GM21825 (cell line): ENCODE measurements around the gene SNX25.

ENCODE experiments used
- ATAC-seq: cut with Tn5 transposase; IDR thresholded peaks from one replicate; pipeline ENCODE4 v1.9.1; 2021; ENCODE audit warnings: mild to moderate bottlenecking, moderate library complexity; ENCODE audit not compliant: unreplicated experiment

SNX25 gene

DNA sequence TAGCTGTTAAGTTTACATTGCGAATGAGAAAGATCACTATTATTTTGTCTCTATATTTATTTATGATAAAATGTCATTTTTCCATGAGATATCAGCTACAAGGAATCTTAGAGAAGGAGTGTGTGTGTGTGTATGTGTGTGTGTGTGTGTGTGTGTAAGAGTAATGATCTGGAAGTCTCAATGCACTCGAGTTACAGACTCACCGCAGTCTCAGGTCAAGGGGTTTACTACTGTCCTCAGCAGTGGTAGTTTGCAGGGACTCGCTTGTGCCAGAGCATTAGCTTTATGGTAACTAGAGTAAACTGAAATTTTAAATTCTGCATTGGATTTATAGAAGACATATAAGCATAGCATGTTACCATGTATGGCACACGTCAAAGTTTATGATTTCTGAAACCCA, 155.5 kb downstream of the SNX25 start:
- ATAC-seq, result no peak

DNA sequence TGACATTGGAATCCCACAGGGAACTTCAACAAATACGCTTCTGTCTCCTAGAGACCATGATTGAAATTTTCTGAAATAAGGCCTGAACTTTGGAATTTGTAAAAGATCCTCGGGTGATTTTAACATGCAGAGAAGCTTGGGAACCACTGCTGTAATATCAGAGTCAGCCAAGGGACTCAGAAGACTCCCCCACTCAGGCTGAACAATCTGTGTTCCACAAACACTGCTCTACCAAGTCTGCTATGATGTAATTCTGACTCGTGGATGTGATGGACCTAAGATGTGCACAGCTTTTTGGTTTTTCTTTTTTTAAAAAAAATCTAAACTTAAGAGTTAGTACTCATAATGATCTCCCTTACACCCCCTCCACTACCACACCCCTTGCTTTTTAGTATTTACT, 160.3 kb downstream of the SNX25 start:
- no peak for ATAC-seq

DNA sequence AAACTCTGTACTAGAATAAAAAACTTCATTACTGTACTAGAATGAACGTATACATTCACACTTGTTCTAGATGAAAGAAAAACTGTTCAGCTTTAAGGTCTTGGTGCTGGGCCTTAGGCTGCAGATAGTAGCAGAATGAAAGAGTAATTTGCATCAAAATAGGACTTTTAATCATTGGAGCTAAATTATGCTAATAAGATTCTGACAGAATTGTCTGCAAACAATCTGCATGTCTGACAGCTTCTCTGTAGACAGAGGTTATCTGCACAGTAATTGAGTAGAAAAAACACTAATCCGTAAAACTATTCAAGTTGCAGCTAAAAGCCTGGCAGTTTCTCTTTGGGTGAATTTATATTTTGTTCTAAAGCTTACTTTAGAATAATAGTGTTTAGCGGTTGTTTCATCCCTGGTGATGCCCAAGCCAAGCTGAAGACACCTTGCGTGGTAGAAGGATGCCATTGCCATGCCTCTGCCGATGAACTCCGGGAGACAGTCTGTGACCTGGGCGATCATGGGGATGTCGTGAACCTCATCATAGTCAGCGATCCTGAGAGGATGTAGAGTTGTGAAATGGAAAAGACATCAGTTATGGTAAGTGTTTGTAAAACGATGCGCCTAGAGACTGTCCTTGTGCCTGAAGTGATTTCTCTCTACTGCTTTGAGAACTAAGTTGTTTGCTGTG, 161.0 kb downstream of the SNX25 start:
- ATAC-seq, result no peak

DNA sequence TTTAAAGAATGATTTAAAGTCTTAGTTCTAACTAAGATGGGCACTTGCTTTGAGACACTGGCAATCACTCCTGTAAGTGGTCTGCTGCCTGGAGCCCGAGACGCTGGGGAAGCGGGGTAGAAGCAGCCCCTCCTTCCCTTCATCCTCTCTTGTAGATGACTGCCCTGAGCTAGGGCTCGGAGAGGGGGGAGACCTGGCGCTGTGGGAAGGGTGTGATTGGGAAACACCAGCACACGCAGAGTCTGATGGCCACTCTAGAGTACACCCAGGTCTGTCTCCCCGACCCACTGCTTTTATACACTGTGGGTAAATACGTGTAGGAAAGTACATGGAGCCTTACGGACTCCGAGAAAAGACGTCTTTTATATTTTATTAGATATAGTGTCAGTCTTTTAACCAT, 162.3 kb downstream of the SNX25 start:
- ATAC-seq, result no peak

DNA sequence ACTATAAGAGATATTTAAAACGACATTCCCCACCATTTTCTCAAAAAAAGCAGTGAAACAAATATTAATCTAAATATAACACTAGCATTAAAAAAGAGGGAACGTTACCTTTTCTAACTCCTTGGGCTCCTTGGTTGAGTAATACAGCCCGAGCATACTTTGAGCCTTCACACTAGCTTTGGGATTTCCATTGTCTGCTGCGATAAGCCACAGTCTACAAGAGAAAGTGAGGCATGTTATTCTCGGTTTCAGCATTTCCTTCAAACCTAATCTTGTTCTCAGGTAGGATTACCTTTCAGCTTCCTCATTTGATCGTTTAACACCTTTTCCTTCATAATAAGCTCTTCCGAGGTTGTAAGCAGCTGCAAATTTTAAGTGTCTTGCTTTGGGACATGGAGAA, 164.6 kb downstream of the SNX25 start:
- ATAC-seq, result no peak

DNA sequence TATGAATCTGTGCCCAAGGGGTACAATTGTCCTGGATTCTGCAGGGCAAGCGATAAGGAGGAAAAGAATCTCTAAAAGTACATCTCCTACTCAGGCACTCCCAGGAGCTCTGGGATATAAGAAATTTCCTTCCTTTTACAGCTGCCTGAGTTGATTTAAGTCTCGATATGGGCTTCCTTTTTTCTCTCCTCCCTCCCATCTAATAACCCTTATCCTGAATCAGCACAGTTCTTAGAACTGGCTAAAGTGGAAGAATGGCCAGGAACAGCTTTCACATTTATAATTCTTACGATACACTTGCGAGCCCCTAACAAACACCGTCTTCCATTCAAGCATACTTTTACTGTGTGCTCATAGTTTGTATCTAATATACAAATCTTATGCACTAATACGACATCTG, 165.2 kb downstream of the SNX25 start:
- no peak for ATAC-seq

DNA sequence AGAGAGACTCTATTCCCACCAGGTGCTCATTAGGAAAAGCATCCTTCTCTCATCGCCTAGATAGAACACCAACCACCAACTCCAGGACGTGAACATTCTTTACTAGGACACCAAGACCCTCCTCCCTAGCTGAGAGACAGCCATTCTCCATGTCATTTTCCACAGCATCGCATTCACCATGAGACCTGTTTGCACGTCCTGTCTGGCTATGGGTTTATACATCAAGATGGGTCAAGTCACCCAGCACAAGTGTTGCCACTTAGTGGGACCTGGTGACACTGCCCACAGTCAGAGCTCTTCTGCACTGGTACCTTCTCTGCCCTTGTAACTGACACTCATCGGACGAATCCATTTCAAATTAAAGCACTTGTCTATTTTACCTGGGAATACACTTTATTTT, 168.9 kb downstream of the SNX25 start:
- no peak for ATAC-seq

DNA sequence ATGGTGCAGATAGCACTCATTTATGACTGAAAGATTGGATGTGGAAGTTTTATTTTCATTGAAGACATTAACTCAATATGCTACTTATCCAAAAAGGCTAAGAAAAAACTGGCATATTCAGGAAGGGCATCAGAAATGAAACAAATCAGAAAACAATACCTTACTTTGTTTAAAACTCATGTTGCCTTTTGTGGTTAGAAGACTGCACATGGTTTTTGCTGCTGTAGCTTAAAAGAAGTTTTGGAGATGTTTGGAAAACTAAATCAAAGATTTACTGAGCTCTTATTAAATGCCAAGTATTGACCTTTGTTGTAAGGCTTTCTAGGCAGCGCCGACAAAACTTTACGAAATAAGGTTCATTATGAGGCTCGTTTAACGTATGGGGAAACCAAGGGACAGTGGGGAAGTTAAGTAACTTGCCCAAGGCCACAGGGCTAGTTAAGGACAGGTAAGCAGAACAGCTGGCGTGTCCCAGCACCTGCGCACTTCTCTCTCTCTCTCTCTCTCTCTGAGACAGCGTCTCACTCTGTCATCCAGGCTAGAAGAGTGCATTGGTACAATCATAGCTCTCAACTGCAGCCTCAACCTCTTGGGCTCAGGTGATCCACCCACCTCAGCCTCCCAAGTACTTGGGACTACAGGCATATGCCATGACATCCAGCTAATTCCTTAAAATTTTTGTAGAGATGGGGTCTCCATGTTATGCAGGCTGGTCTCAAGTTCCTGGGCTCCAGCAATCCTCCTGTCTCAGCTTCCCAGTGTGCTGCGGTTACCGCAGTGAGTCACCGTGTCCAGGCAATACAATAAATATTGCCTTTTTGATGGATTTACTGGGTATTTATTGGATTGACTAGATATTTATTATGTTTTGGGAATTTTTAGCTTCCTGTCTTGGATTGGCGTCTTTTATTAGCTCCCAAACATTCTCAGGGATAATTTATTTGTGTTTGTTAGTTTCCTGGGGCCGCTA, 170.2 kb downstream of the SNX25 start:
- ATAC-seq, result no peak

DNA sequence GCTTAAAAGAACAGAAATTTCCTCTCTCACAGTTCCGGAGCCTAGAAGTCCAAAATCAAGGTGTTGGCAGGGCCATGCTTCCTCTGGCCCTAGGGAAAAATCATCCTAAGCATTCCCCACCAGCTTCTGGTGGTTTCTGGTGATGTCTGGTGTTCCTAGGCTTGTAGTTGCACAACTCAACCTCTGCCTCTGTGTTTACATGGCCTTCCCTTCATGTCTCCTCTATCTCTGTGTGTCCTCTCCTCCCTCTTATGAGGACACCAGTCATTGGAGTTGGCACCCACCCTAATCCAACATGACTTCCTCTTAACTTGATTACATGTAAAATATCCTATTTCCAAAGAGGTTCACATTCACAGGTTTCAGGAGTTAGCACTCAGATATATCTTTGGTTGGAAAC, 170.9 kb downstream of the SNX25 start:
- no peak for ATAC-seq

DNA sequence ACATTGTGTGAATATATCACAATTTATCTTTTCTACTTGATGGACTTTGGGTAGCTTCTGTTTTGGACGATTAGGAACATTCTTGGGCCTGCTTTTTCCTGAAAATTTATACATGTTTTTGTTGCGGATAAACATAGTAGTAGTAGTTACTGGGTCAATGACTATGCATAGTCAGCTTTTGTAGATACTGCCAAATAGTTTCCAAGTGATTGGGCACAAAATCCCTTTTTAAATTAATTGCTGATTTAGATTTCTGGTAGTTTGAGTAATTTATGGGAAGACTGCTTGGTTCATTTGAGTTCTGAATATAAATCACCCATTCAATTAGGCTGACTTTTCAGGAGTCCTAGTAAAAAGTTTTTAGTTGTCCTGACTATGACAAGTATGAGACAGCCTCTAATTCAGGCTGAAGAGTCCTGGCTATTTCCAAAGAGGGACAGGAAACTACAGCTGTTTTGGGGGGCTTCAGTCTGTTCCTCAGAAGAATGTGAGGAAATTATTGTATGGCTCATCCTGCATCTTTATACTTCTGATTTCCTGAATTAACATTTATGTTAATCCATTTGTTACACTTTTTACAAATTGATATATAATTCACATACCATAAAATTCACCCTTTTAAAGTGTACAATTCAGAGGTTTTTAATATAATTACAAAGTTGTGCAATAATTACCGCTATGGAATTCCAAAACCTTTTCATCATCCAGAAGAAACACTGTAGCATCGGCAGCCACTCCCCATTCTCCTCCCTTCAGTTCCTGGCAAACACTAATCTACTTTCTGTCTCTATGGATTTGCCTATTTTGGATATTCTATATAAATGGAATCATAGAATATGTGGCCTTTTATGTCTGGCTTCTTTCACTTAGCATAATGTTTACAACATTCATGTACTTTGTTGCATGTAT, 172.1 kb downstream of the SNX25 start:
- ATAC-seq, result no peak

DNA sequence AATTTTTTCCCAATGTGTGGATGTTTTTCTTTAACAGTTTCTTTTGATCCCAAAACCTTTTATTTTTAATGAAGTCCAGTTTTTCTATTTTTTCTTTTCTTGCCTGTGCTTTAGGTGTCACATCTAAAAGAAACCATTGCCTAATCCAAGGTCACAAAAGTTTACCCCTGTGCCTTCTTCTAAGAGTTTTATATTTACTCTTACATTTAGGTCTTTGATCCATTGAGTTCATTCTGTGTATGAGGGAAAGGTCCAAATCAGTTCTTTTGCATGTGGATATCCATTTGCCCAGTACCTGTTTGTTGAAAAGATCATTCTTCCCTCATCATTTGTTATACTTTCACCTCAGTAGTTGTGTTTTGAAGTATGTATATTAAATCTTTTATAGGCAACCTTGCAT, 173.4 kb downstream of the SNX25 start:
- no peak for ATAC-seq

DNA sequence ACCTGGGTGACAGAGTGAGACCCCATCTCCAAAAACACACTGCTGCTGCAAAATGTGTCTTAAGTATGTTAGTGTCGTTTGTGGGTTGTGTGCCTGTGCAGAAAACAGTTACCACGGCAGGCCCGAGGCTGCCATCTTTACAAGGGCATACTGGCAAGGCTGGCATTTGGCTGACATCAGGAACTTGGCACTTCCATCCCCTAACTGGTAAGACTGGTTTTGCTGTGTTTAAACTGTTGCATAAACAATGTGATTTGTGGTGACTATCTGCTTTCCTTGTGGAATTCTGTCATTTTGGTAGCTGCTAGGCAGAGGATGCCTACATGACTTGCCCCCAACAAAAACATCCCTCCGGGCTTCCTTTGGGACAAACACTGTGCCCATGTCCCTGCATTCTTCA, 174.1 kb downstream of the SNX25 start:
- no peak for ATAC-seq

DNA sequence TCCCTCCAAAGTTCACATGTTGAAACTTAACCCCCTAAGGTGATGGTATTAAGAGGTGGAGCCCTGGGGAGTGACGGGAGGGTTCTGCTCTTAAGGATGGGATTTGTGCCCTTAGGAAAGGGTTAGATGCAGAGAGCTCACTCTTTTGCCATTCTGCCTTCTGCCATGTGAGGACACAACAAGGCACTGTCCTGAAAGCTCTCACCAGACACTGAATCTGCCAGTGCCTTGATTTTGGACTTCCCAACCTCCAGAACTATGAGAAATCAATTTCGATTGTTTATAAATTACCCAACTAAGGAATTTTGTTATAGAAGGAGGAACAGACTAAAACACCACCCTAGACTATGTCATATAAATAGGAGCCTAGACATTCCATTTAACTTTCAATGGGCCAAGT, 174.7 kb downstream of the SNX25 start:
- ATAC-seq, result no peak

DNA sequence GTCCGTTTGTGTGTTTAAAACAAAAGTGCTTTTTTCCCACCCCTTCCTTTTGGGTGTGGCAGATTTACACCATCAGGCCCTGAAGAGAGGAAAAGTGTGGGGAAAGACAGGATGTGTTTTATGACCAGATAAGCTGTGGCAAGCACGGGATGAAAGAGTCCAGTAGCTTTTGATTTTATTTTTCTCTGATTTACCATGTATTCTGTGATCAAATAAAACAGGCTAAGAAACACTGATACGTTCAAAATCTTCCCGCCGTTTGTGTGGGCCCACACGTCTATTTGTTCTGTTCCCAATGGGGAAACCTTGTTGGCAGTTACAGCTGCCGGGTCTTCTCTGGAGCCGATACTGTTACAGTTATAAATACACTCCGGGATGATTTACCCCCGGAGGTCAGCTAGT, 175.5 kb downstream of the SNX25 start:
- ATAC-seq, result no peak

DNA sequence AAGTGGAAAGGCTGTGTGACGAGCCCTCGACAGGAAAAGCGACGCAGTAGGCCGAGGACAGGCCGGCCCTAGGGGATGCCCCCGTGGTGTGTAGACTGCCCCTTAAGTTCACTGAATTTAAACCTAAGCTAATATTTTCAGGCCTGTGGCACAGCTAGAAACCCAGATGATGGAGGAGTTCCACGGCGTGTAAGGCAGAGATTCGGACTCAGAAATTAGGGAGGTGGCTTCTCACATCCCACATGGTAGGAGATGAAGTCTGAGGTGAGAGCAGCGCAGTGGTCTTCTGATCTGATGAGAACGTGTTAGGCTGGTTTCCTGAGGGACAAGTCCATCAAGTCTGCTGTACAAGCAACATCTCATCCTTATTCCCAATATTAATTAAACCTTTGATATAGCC, 178.6 kb downstream of the SNX25 start:
- ATAC-seq, result no peak

DNA sequence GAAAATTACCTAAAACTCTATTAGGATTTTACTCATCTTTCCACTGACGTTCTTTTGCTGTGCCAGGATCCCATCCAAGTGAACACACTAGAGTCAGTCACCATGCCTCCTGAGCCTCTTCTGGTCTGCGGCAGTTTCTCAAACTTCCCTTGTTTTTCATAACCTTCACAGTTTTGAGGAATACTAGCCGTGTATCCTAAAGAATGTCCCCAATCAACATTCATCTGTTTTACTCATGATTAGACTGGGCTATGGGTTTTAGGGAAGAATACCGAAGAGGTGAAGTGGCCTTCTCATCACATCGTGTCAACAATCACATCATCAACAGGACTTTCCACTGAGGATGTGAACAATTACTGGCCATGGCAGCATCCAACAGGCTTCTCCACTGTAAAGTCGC, 181.5 kb downstream of the SNX25 start:
- no peak for ATAC-seq

DNA sequence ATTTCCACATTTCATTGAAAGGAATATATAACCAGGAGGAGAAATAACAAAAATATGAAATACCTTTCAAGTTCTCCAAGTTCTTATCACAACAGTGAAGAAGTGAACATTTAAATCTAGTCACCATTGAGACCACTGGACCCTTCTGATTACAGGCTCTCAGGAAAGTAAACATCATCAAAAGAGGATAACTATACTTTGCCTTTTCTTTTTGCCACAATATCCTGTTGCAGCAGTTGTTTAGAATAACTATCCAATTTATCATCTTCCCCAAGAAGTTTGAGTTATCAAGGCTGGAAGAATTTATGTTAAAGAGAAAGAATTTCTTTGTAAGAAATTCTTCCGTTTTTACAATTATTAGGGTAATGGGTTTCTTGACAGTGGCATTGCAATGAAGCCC, 182.8 kb downstream of the SNX25 start:
- ATAC-seq, result no peak

DNA sequence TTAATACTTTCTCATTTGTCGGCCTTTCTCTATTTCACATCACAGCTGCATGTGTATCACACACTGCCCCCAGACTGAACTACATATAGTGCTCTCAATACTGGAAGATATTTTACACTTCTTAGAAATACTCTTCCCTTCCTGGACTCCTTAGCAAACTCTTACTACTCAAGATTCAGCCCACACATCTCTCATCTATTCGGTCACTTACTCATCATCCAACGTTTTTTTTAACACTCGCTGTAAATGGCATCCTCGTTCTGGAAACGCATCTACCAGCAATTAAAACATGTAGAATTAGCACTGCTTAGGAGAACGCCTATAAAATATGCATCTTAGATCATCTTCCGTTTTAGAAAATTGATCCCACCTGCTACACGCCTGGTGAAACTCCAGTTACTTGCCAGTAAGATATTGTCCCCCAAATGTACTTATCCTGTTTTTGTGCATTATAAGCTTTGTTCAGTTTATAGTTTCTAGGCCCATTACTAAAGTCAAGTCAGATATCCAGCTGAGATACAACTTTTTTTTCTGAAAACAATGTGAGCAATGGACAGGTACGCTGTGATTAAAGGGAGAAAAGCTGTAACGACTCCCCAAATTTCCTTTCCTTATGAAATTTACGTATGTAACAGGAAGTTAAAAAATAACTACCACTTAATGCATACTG, 185.3 kb downstream of the SNX25 start:
- ATAC-seq, result no peak

DNA sequence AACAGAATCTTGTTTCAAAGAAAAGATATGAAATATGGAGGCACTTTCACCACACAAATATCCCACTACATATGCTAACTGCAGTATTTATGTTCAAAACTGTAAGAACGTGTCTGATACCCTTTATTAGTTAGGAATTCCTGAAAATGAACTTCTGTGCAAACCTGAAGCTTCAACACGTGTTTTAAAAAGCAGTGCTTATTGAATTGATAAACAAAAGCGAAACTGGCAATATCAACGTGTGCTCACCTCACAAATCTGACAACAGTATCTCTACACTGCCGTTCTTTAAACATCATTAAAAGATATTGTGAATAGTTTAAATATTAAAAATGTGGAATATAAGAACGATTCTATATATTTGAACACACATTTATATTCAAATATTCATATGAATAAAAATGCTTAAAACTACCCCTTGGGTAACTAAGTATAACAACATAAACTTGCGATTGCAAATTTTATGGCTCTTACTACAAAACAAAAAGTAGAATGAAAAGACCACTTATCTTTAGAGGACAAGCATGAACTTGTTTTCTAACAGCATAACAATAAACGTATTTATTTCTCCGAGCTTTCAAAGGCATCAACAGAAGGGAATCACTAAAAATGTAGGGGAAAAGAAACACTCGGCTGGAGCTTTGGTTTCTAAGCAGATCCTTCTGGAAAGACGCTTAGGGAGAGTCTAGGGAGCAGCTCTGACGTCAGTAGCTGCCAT, 186.0 kb downstream of the SNX25 start, which contains the start of gene LRP2BP:
Gene LRP2BP (minus strand): TSS at position 687 of the 718 bp plus-strand sequence. CDS start 17,738 bp downstream, outside the sequence.
- ATAC-seq, result no peak
